SH-SY5Y (cell line): ENCODE data around the gene ALPK3.

ENCODE experiments used
- GATA2 ChIP-seq: IDR thresholded peaks from 2 replicates; pipeline ENCODE4 v1.6.1; 2011; ENCODE audit warnings: mild to moderate bottlenecking, low read depth, low read length
- GATA3 ChIP-seq: IDR thresholded peaks from 2 replicates; pipeline ENCODE4 v1.6.1; 2011; ENCODE audit warnings: low read depth, mild to moderate bottlenecking, low read length, moderate library complexity

- TF ChIP-seq GATA2 (no peak), GATA3 (no peak)
Observed at GRCh38 chr15:84835661-84836337, 18.6 kb downstream of the ALPK3 start.
